ENCODE results near the gene ALKBH4. TPM values are rescaled to one million over a fixed set of nuclear protein-coding genes. Genes with fewer than 3 reads are reported as not detected.
"Not testable (repeated sequence)": the region's sequence is repeated elsewhere in the genome, so short reads cannot be mapped to it uniquely, and the experiment has no call there.

Gene ALKBH4
- total RNA-seq, 1 experiment from 2014 or later, result 8.5 TPM

GRCh38 chr7:102432442-102433218, 32.0 kb downstream of the ALKBH4 start:
- DNase-seq (ENCODE audit: extremely low read depth, low read depth), result no peak

DNA sequence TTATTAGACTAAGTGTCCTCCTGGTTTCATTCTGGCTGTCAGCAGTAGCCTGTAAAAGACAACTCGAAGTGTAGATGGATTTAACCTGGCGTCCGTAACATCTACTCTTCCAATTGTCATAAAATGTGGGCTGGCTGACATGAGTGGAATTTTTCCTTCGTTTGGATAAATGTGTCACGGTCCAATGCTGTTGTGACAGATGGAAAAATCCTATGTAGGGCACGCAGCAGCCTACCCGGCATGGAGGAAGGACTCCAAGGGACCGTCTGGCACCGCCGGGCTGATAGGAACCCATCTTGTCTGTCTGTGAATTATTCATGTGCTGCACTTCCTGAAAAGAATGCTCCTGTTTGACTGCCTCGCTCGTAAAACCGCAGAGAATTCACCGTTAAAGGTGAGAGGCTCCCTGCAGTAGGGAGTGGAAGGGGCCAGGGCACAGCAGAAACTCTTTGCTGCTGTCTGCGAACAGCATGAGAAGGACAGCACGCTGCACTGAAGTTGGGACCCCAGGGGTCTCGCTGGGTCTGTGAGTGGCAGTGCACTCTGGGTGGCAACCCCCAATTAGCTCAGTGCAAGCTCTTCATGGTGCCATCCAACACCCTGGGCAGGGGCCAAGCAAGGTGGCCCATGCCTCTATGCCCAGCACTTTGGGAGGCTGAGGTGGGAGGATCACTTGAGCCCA, 32.9 kb downstream of the ALKBH4 start:
- no peak for DNase-seq (ENCODE audit: extremely low read depth, low read depth)

GRCh38 chr7:102429141-102429899, 35.3 kb downstream of the ALKBH4 start:
- DNase-seq (ENCODE audit: extremely low read depth, low read depth), result no peak

GRCh38 chr7:102427019-102427405, 37.7 kb downstream of the ALKBH4 start:
- no peak for DNase-seq (ENCODE audit: extremely low read depth, low read depth)

- DNase-seq (ENCODE audit: extremely low read depth, low read depth), result no peak
These were observed 38.2 kb downstream of the ALKBH4 start for GRCh38 chr7:102426268-102427018.

DNA sequence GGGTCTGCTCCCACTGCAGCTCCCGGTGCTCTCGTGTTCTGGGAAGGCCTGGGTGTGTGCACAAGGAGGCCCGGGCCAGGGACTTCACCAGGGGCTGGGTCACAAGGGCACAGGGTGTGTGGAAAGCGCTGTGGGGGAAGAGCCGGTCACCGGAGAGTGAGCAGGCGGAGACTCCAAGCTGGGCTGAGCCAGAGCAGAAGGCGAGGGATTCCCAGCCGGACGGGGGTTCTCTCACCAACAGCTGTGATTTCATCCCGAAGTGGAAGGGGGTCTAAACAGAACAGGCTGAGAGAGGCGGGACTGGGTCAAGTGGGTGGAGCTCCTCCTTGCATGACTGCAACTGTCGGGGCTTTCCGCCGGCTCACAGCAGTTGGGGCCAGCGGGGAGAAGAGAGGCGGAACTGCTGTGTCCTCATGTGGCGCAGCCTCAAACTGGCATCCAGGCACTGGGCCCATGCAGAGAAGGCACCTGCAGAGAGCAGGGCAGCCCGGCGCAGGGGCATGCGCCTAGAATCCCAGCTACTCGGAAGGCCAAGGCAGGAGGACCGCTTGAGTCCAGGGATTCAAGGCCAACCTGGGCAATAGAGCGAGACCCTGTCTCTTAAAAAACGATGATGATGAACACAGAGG, 38.9 kb downstream of the ALKBH4 start:
- DNase-seq (ENCODE audit: extremely low read depth, low read depth), result no peak

- DNase-seq (ENCODE audit: extremely low read depth, low read depth), result no peak
These were observed 39.9 kb downstream of the ALKBH4 start for GRCh38 chr7:102424787-102425218.

GRCh38 chr7:102424129-102424551, 40.5 kb downstream of the ALKBH4 start:
- DNase-seq (ENCODE audit: extremely low read depth, low read depth), result no peak

DNA sequence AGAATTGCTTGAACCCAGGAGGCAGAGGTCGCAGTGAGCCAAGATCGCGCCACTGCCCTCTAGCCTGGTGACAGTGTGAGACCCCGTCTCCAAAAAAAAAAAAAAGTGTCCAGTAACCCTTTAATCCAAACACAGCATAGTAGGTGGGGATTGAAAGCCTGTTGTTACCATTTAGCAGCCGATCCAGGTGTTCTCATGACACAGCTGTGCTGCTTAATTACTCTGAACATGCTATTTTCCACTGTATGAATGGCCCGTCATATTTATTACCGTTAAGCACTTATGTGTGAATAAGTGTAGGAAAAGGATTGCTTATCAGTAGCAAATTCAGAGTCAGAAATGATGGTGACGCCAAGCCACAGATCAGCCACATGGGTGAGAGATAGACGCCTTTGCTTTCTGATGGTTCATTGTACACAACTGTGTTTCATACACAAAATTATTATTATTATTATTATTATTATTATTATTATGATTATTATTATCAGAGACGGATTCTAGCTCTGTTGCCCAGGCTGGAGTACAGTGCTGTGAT, 42.9 kb downstream of the ALKBH4 start:
- DNase-seq (ENCODE audit: extremely low read depth, low read depth), result no peak

- no peak for DNase-seq (ENCODE audit: extremely low read depth, low read depth)
These were observed 46.1 kb downstream of the ALKBH4 start for GRCh38 chr7:102418592-102418991.

- no peak for DNase-seq (ENCODE audit: extremely low read depth, low read depth)
These were observed 47.6 kb downstream of the ALKBH4 start for GRCh38 chr7:102417105-102417504.

DNA sequence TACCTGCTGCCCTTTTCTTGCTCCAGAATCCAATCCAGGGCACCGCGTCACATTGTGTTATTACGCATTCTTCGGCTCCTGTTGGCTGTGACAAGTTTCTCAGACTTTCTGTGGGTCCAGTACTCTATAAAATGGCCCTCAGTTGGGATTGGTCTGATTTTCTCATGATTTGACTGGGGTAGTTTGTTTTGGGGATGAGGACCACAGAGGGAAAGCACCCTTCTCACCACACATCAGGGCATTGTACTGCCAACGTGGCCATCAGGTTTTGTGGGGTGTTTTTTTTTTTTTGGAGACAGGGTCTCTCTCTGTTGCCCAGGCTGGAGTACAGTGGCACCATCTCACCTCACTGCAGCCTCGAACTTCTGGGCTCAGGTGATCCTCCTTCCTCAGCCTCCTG, 48.3 kb downstream of the ALKBH4 start:
- DNase-seq (ENCODE audit: extremely low read depth, low read depth), result no peak

- DNase-seq (ENCODE audit: extremely low read depth, low read depth), result no peak
These were observed 48.9 kb downstream of the ALKBH4 start for GRCh38 chr7:102415685-102416225.

DNA sequence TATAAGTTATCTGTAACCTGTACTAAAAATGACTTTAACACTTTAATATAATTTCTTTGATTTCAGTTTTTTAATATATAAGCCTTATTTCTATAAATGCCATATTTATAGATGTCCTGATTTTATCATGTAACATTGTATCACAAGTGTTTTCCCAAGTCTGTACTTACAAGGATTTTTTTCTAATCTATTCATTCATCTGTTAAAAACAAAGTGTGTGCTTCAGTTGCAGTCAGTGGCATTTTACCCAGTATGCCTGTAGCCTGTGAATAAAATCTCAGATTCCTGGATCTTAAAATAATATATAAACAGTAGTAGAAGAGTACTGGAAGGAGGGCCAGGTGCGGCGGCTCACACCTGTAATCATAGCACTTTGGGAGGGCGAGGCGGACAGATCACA, 51.1 kb downstream of the ALKBH4 start:
- no peak for DNase-seq (ENCODE audit: extremely low read depth, low read depth)

DNA sequence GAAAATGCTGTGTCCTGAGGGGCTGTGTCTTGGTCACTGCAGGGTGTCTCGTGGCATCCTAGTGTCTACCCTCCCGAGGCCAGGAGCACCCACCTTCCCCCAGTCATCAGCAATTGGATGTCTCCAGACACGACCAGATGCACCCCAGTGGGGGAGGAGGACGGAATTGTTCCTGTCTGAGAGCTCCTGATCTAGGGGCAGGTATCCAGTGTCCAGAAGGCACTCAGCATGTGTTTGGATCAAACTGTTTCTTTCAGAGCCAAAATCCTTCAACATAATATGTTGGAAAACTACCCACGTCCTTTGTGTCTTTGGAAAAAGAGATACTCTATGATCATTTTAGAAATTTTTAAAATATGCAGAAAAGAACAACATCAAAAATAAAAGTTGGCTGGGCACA, 51.6 kb downstream of the ALKBH4 start:
- DNase-seq (ENCODE audit: extremely low read depth, low read depth), result no peak

DNA sequence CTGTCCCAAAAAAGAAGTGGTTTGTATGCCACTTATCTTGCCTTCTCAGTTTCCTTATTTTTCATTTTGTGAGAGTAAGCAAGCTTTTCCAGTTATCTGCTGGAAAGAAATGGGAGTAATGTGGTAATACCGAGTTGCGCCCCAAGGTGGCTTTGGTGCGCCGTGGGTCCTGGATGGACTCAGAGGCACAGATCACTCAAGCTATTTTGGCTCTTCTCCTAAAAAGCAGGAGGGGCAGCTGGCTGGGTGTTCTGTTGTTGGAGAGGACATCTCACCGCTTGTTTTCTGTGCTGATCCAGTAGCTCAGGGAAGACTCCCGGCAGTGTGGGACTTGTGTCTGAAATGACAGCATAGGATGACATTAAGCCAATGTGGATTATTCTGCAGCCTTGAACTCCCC, 52.1 kb downstream of the ALKBH4 start:
- DNase-seq (ENCODE audit: extremely low read depth, low read depth), result no peak

DNA sequence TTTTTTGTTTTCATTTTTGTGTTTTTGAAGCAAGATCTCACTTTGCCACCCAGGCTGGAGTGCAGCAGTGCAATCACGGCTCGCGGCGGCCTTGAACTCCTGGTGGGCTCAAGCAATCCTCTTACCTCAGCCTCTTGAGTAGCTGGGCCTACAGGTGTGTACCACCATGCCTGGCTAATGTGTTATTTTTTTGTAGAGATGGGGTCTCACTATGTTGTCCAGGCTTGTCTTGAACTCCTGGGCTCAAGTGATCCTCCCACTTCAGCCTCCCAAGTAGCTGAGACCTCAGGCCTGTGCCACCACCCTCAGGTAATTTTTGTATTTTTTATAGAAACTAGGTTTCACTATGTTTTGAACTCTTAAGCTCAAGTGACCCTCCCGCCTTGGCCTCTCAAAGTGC, 53.7 kb downstream of the ALKBH4 start:
- no peak for DNase-seq (ENCODE audit: extremely low read depth, low read depth)

DNA sequence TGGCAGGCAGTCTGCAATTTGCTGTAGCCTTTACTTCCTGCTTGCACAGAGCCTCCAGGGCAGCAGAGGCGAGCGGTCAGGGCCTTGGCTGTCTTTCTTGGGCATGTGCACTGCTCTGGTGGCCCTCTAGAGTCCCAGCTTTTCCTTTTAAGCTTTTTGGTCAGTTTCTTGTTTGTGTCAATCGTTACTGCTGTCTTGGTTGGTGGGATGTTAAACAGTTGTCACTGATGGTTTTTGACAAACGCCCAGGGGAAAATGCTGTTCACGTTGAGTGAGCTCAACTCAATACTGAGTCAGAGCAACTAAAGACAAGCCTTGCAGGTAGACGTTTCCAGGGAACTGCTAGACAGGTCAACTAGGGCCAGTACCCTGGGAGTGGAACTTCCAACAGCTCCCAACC, 54.5 kb downstream of the ALKBH4 start:
- DNase-seq (ENCODE audit: extremely low read depth, low read depth), result no peak

- DNase-seq (ENCODE audit: extremely low read depth, low read depth), result no peak
These were observed 55.3 kb downstream of the ALKBH4 start for GRCh38 chr7:102409340-102409739.

DNA sequence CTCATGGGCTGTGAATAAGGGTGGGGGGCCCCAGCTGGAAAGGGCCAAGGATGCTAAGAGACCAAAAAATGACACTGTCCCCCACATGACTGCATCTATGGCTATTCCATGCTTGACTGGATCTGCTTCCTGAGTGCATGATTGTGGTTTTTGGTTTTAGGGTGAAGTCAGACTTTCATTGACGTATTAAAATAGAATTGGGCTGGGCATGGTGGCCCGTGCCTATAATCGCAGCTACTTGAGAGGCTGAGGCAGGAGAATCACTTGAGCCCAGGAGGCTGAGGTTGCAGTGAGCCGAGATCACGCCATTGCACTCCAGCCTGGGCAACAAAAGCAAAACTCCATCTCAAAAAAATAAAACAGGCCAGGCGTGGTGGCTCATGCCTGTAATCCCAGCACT, 56.1 kb downstream of the ALKBH4 start:
- DNase-seq (ENCODE audit: extremely low read depth, low read depth), result not testable (repeated sequence)
